GM18498 (cell line): ENCODE measurements around the gene EVI5.
A peak's percentile ranks its signal among the peaks of the same experiment; 100 is the strongest.

ENCODE experiments used
- ATAC-seq: cut with Tn5 transposase; IDR thresholded peaks from one replicate; pipeline ENCODE4 v1.9.1; 2021; ENCODE audit warnings: mild to moderate bottlenecking, moderate library complexity; ENCODE audit not compliant: unreplicated experiment

Gene EVI5

DNA sequence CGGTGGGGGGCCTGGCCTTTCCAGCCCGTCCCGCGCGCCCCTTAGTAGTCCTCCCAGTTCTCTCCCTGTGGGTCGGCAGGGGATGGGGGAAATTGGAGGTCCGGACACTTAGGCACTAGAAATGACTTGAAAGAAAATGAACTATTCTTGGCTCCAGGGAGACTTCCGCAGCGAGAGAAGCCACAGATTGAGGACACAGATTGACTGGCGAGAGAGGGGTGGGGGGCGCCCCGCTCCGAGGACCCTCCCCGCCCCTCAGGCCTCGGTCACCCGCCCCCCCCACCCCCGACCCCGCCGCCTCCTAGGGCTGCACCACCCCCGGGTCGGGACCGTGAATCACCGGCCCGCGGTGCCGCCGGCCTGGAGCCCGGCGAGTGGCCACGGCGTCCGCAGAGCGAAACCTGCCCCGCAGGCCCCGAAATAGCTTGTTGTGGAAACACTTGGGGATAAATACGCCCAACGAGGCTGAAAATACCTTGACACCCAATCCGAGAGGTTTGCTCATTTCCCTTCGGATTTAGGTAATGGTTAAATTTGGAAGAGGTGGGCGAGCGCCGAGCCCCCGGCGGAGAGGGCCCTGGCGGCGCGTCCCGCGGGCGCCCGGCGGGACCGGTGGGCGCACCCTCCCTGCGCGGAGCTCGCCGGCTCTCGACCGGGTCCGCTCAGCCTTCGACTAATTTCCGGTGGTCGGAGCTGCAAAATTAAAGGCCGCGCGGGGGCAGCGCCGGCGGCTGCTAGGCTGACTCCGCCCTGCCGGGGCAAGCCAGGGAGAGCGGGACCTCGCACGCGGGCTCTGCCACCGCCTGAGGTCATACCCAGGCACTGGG, 298.4 kb downstream of the EVI5 start, which contains the start of gene GFI1:
Gene GFI1 (minus strand): TSS at position 675 of the 827 bp plus-strand sequence. CDS start 3,438 bp downstream, outside the sequence.
- peak; percentile 38 for ATAC-seq

DNA sequence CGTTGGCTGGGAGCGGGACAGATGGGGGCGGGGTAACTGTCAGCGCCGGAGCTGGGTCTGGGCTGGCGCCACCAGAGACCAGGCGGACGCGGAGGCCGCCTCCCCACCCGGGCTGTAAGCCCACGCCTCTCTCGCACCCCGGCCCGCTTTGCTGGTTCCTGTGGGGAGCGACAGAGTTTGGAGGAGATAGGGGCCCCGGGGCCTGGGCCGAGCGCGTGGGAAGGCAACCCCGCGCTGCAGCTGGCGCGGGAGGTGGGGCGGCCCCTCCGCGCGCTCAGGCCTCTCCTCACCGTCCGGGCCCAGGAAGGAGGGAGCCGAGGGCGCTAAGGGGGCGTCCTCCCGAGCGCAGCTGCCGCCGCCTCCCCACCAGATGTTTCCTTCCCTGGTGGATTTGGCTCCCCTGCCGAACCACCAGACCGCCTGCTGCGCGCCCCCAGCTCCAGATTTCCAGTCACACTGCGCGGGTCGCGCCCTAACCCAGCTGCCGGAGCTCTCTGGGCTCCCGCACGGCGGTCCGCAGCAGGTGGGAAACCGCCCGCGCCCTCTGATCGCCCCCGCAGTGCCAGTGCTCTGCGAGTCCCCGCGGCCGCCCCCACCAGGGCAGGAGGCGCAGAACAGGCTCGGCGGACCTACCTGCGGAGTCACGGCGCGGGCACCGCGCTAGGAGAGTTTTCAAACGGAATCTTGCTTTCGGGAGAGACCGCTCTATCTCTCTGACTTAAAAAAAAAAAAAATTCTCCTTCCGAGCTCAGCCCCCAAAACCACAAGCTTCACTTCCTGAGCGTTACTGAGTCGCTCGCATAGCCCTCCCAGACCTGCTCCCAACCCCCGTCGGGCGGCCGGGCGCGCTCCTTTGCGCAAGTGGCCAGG, 299.3 kb downstream of the EVI5 start:
- ATAC-seq: peak; percentile 53

DNA sequence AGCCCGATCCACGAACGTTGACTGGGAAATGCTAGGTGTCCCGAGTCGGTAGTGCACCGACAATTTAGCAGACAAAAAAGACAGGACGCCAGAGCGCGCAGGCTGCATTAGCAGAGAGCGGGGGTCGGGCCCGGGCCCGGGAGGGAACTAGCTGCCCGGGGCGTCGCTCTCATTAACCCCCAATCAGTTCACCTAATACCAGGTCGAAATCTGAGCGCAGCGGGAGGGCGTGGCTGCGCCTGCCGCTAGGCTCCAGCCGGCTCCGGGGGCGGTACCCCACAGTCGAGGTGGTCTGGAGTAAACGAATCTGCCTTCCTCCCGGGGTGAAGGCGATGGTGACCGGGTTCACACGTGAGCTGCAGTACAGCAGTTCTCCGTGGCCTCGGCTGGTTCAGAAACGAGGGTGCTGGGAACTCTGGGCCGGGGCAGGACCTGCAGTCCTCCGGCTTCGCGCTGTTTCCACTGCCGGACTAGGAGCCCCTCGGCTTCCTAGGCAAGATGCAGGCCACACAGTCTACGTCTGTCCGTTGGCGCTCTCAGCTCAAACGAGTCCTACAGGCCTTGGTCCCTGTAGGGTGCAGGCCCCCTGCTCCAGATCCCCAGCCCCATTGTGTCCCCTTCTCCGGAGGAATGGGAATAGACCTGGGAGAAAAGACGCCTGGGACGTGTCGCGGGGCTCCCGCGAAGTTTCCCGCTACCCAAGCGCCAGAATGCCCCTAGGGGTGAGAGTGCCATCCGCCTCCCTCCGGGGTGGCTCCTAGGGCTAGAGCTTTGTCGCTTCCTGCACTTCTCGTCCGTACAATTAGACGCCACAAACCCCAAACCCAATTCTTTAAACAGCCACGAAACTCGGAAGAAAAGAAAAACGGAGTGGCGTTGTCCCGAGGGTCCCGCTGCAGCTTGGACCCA, 300.2 kb downstream of the EVI5 start:
- ATAC-seq: peak; percentile 26

GRCh38 chr1:92483610-92484471, 301.1 kb downstream of the EVI5 start:
- no peak for ATAC-seq

DNA sequence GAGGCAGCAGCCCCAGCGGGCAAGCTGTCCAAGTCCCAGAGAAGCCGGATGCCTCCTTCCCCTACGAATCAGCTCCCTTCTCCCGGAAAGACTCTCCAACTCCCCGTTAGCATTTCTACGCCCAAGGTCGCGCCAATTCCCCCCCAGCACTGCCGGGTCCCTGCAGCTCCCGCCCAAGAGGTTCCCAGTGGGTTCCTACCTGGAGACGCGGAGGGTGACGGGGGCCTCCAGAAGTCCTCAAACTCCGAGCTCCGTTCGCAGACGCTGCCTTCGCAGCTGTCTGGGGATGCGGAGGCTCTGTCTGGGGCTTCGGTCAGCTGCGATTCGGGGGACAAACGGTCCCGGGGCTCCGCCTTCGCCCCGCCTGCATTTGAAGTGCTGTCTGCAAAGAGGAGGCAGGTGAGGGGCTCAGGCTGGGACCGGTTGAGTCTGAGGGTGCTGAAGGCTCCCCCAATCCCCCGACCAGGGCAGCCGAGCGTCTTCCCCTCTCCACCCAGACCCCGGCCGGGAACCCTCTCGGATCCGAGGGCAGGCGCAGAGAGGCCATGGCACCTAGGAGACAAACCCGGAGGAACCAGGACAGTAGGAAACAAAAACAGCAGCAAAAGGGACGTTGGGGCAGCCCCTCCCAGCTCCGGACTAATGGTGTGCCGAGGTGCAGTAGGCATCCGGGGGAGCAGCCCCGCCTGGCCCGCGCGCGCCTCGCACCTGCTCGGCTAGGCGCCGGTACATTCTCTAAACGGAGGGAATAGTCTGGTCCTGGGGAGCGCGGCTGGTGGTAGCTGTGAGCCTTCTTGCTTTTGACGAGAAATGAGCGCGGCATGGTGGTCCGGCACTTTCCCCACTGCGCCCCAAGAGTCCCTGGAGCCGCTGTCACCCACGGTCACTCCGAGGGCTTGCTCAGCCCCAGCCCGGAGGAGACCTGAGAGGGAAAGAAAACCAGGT, 302.0 kb downstream of the EVI5 start:
- no peak for ATAC-seq

DNA sequence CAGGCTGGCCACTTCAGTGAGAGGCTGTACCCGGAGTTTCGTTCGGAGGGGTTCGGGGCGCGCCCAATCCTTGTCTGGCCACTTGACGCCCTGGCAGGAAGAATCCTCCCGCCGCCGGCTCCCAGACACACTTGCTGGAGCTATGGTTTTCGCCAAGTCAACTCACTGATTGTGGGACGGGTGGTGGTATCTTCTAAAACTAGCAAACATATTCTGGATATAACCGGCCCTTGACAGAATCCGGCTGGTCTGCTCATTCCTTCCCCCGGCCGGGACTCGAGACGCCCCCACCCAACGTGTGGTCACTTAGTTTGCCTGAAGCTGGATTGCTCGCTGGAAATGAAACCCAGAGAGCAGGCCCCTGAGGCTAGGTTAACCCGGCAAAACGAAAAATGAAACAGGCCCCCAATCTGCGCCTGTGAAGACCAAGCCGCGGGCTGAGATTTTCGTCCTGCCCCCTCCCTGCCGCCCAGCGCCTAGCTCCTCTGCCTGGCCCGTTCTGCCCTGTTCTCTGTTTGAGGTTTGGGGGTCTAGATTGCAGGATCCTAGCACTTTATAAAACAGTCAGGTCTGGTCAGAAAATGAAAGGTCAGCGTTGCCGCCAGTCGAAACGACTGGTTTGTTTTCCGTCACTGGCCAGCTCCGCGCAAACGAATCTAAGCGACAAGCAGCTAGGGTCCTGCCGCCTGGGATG, 302.8 kb downstream of the EVI5 start:
- ATAC-seq: no peak

DNA sequence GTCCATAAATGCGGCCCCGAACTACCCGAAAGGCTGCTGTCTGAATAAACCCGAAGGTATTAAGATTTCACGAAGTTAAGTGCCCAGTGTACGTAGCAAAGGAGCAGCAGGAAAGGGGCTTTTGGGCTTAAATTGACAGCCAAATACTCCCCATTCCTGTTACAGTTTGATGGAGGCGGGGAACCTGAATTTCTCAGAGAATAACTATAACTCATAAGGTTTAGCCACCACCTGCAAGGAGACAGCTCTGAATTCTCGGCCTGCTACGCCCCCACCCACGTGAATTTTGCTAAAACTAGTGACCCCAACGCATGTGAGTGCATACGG, 303.3 kb downstream of the EVI5 start:
- ATAC-seq: no peak

GRCh38 chr1:92480813-92481598, 303.9 kb downstream of the EVI5 start:
- no peak for ATAC-seq

DNA sequence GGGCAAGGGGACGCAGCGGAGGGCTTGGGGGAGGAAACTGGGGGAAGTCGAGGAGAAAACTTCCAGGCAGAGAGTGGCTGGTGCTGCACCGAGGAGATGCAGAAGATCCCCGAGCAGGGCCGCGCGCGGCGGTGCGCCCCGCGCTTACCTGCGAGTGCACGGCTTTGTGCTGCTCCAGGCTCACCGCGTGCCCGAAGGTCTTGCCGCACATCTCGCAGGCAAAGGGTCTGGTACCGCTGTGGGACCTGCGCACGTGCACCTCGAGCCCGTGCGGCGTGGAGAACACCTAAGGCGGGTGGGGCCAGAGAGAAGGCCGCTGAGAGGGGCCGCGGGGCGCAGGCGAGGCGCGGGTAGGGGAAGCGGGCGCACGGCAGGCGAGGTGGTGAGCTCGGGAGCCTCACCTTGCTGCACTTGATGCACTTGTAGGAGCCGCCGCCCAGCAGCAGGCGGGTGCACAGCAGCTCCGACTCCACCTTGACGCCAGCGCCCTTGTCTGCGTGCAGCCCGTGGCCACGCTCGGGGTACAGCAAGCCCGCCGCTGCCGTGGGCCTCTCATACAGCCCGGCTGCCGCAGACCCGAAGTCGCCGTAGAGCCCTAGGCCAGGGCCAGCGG, 304.6 kb downstream of the EVI5 start:
- ATAC-seq: no peak

DNA sequence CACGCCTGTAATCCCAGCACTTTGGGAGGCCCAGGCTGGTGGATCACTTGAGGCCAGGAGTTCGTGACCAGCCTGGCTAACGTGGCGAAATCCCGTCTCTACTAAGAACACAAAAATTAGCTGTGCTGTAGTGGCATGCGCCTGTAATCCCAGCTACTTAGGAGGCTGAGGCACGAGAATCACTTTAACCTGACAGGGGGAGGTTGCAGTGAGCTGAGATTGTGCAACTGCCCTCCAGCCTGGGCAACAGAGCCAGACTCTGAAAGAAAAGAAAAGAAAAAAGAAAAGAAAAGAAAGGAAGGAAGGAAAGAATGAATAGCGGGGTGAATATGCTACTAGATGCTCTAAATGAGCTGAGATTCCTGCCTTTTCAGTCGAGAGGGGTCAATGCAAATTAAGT, 305.3 kb downstream of the EVI5 start:
- ATAC-seq: no peak

DNA sequence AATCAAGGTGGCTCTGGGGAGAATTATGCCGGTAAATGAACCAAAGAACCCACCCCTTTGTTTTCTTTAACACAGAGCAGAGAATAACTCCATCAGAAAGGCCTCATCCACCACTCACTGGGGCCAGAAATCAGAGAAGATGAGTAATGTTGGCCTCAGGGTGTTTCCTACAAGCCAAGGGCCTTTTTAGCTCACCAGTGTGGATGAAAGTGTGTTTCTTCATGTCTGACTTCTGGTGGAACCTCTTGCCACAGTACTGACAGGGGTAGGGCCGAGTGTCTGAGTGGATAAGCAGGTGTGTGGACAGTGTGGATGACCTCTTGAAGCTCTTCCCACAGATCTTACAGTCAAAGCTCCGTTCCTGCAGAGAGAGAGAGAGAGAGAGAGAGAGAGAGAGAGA, 306.5 kb downstream of the EVI5 start:
- ATAC-seq: no peak

DNA sequence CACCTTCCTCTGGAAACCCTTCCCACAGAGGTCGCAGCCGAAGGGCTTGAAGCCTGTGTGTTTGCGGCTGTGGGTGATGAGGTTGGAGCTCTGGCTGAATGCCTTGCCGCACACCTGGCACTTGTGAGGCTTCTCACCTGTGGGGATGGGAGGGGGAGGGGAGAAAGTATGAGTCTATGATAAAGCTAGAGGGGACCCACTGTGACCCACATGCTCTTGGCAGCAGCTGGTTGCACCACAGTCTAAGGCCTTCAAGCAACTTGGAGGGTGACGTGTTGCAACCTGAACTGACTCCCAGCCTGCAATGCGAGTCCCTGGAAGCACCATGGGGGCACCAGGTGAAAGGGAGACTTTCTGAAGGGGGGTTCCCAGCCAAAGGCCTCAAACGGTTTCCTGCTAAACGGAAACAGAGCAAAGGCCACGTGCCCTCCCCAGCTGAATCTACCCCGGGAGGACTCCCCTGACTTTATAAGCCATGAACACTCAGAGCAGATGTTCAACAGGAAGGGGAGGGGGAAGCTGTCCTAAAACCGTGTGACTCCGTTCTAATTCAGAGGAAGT, 308.8 kb downstream of the EVI5 start:
- ATAC-seq: peak; percentile 45

DNA sequence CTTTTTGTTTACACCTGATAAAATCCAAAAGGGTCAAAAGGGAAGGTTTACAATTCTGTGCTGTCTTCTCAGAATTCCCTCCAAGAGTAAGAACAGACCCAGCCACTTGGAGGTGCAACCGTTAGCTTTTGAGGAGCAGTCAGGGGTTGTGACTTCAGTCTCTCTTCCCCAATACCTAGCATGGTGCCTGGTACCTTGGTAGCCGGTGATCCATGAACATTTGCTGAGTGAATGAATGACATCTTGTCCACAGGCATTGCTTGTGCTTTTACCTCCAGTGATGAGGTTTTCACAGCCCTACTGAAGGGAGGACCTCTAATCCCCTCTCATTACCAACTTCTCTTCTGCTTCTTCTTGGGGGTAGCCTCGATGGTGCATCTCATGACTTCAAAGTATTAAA, 309.9 kb downstream of the EVI5 start:
- ATAC-seq: no peak

DNA sequence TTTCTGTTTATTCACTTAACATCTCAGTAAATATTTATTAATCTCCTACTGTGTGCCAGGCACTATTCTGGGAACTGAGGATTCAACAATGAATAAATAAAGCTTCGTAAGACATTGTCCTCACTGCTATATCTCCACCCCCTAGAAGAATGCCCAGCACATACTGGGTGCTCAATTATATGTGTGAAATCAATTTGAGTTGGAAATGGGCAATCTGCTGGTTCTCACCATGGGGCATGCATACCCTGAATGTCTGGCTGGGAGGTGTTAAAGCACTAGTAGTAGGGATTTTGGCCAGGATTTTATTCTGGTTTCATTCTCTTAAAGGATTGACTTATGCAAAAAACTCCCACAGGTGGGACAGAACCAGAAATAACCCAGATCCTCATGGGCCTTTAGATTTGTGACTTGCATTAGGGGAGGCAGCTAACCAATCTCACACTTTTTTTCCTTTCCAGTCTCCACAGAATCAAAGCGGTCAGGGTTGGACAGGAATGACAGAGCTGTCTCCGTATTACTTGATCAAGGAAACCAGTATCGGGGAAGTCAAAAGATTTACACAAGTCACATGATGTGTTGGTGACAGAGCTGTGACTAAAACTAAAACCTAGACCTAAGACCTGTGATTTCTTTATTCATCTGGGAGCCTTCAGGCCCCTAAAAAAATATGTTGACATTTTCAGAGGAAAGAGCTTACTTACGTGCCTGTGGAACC, 311.0 kb downstream of the EVI5 start:
- peak; percentile 68 for ATAC-seq

GRCh38 chr1:92470216-92470615, 314.7 kb downstream of the EVI5 start:
- ATAC-seq: no peak

DNA sequence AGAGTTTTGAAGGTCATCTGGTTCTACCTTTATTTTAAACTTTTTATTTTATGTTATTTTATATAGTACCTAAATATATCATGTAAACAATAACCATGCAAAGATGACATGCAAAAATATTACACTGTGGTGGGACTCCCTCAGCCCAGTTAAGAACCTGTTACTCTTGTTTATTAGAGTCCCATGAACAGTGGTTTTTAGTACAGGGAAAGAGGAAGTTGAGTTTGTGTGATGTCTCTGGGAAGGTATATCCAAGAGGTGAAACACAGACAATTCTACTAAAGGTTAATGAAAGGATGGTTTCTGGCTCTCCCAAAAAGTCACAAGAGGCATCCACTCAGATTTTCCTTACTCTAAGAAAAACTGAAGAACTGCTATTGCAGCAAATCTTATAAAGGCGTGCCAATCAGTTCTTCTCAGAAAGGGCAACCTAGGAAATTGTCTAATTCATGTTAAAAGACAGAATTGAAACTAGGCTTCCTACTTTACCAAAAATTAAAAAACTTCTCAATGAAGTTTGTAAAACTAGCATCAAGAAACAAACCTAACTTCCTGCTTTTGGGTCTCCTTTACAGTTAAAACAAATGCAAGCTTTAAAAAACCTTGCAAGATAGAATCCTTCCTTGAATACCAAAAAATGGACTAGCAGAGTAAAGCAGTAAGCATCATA, 318.1 kb downstream of the EVI5 start:
- no peak for ATAC-seq
